ENCODE results near the gene ADAMTSL1. TPM values are rescaled to one million over a fixed set of nuclear protein-coding genes. Genes with fewer than 3 reads are reported as not detected.

ADAMTSL1 gene
- total and polyA plus RNA-seq, 2 of the 8 experiments (the other 6 are each of a cell fraction or from before 2014, with no cell fraction given), result 0.84 to 1.1 TPM

- no peak overlapping the region for H4K91ac ChIP-seq (replicated peaks; ENCODE audit: insufficient read length, low read length)
- no peak overlapping the region for H3K4me2 ChIP-seq (ENCODE audit: insufficient read depth in 1 of 2, low read depth in 2 of 2, low read length in 2 of 2)
- no peak overlapping the region for H3K4ac ChIP-seq (replicated peaks; ENCODE audit: insufficient read length, low read depth, low read length)
- 96% methylated on average over 6 of the region's 6 CpGs; no CpG with 5 or more reads in 1 of the 2 experiments for WGBS, 2 experiments (ENCODE audit: extremely low coverage in 1 of 2, insufficient coverage in 1 of 2, insufficient read length in 1 of 2, insufficient replicate concordance in 2 of 2, low coverage in 1 of 2, low lambda C conversion rate in 2 of 2, missing lambda C conversion rate in 1 of 2)
- FAIRE-seq (no peak), DNase-seq (ENCODE audit: low read depth in 1 of 2, low spot score in 2 of 2) (no peak)
- CTCF ChIA-PET (ENCODE audit: partially characterized antibody), result no interaction called here
- no peak overlapping the region for H3K9ac ChIP-seq (replicated peaks in 1 of 4; ENCODE audit: extremely low read depth in 1 of 4, low read depth in 3 of 4, low read length in 3 of 4)
- H2AFZ ChIP-seq (ENCODE audit: low read length), result no peak overlapping the region
- H2BK120ac ChIP-seq (replicated peaks; ENCODE audit: low read depth, low read length), result no peak overlapping the region
- no peak overlapping the region for H4K8ac ChIP-seq (ENCODE audit: extremely low read depth, insufficient read depth, low read length)
- H3K4me3 ChIP-seq (ENCODE audit: extremely low read depth in 1 of 4, insufficient read depth in 2 of 4, low read depth in 3 of 4, low read length in 4 of 4), result no peak overlapping the region
- no peak overlapping the region for H2BK20ac ChIP-seq (ENCODE audit: low read length)
- no peaks in the 10 kb centered on the region for H3K36me3 ChIP-seq (ENCODE audit: control insufficient read depth in 2 of 4, insufficient read depth in 4 of 4, low read length in 3 of 4)
- POLR2A ChIA-PET (ENCODE audit: partially characterized antibody), result no interaction called here
- H3K9me3 ChIP-seq (ENCODE audit: insufficient read depth in 2 of 2, low read depth in 1 of 2, low read length in 1 of 2), result no peaks in the 10 kb centered on the region
- H2BK15ac ChIP-seq (ENCODE audit: low read length), result no peak overlapping the region
- no peak overlapping the region for H3K27ac ChIP-seq (ENCODE audit: low read depth, low read length)
- H2BK5ac ChIP-seq (ENCODE audit: low read depth, low read length), result no peak overlapping the region
- H3K14ac ChIP-seq (ENCODE audit: insufficient read length), result no peak overlapping the region
- H4K20me1 ChIP-seq (replicated peaks in 1 of 2; ENCODE audit: control insufficient read depth in 1 of 2, insufficient read depth in 2 of 2, low read length in 2 of 2), result peaks cover 0 to 1% of the 10 kb centered on the region in 2 experiments
- H3K27me3 ChIP-seq (replicated peaks in 1 of 4; ENCODE audit: control insufficient read depth in 3 of 4, extremely low read depth in 1 of 4, insufficient read depth in 3 of 4, low read length in 3 of 4), result no peaks in the 10 kb centered on the region
- H3K79me1 ChIP-seq (ENCODE audit: low read depth, low read length), result no peaks in the 10 kb centered on the region
- H3K4me1 ChIP-seq (replicated peaks in 1 of 4; ENCODE audit: control insufficient read depth in 3 of 4, insufficient read depth in 4 of 4, low read length in 3 of 4), result no peaks in the 10 kb centered on the region
- no peaks in the 10 kb centered on the region for H3K23me2 ChIP-seq (ENCODE audit: low read depth, low read length)
- H3K18ac ChIP-seq (ENCODE audit: extremely low read depth, low read length), result no peak overlapping the region
- no peaks in the 10 kb centered on the region for H3K79me2 ChIP-seq (ENCODE audit: control insufficient read depth in 1 of 2, insufficient read depth in 2 of 2, low read length in 2 of 2)
- H2AK5ac ChIP-seq (ENCODE audit: low read depth, low read length), result no peak overlapping the region
- H2BK12ac ChIP-seq (ENCODE audit: low read depth, low read length), result no peak overlapping the region; the same call in 1 of the 2 replicates
- H4K5ac ChIP-seq (ENCODE audit: insufficient read length, low read depth, low read length), result no peak overlapping the region
- no peak overlapping the region for H3K23ac ChIP-seq (ENCODE audit: insufficient read length)
- no peak overlapping the region for H3K56ac ChIP-seq (replicated peaks; ENCODE audit: insufficient read length, low read depth, low read length)
- TF ChIP-seq TAF1 (IDR thresholded peaks at IDR 0.05; ENCODE audit: low read depth, low read length), result no peak
- no peak for TF ChIP-seq GTF2F1 (IDR thresholded peaks at IDR 0.05; ENCODE audit: borderline replicate concordance, low read depth, low read length)
Measured at GRCh38 chr9:18722882-18723281, 248.9 kb downstream of the ADAMTSL1 start.

Data from H1 (cell line).